GM21723 (cell line): ENCODE results near the gene CALCB.
A peak's percentile ranks its signal among the peaks of the same experiment; 100 is the strongest.

Experiments
- ATAC-seq: cut with Tn5 transposase; IDR thresholded peaks from one replicate; pipeline ENCODE4 v1.9.1; 2021; ENCODE audit warnings: mild to moderate bottlenecking, moderate library complexity; ENCODE audit not compliant: unreplicated experiment

The CALCB gene

DNA sequence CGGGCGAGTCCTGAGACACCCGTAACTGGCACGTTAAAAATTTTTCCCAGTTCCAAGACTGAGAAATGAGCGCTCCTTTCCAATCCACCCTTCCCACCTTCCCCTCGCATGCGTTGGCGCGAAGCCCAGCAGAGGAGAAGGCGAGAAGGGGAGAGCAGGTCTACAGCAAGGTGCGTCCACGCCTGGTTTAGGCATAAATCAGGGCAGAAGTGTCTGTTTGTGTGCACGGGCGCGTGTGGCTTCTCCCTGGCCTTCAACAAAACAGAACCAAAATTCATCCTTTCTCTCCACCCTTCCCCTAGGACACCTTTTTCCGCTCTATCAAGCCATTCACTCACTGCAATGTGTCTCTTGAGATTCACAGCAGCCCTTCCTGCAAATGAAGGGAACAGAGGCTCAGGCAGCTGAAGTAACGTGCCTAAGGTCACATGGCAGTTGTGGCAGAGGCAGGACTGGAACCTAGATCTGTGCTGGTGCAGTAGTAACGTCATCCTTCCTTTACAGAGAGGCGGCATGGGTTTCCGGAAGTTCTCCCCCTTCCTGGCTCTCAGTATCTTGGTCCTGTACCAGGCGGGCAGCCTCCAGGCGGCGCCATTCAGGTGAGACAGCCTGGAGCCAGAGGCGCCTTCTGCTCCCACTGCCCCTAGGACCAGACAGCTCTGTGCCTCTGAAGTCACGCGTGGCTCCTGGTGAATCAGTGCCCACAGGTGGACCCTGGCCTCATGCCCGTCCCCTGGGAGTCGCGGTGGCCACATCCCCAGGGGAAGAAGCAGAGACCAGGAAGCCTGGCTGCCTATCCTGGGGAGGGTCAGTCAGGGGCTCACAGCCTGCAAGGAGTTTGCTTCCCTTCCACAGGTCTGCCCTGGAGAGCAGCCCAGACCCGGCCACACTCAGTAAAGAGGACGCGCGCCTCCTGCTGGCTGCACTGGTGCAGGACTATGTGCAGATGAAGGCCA lies 1.1 kb downstream of the CALCB start:
- ATAC-seq = peak; percentile 94

DNA sequence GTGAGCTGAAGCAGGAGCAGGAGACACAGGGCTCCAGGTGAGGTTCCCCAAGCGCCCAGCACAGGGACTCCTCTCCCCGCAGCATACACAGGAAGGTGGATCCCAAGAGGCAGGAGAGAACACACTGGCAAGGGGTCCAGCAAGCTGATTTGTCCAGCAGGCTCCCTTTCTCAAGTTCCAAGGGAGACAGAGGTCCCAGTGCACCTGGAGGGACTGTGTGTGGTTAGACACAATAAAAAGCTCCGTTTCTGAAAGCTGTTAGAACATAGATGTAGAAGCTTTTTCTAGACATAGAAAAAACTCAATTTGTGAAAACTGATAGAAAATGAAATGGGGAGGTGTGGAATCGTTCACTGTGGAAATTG lies 1.8 kb downstream of the CALCB start:
- ATAC-seq = no peak

DNA sequence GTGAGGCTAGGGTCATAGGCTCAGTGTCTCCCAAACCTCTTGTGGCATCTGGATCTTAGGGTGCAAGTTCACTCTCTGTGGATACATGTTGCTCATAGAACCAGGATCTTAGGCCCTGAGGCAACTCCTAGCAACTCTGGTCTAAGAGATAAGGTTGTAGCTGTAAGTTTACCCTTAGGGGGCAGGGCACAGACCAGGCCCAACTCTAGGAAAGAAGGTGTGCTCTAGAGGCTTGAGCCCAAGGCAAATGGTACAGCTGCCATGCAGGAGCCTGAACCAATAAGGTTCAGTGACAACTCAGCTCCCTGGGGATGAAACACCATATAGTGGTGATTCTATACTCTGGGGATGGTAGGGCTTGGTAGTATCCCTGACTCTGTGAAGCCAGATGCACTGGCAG lies 17.8 kb downstream of the CALCB start:
- ATAC-seq = no peak

DNA sequence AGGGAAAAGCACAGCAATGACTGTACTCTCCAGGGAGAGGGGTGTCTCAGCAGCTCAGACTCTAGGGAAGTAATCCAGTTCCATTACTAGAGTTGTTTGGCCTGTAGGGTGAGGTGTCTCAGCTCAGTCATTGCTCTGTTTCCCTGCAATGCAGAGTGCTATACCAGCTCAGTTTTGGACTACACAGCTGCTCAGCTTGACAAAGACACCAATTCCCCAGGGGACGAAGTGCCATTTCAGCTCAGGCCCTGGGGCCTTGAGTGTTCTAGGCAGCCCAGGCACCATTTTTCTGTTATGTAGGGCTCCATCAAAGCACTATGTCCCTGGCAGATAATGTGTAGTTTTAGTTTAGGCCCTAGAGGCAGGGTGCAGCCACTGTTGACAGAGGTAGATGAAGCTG lies 18.2 kb downstream of the CALCB start:
- no peak for ATAC-seq

DNA sequence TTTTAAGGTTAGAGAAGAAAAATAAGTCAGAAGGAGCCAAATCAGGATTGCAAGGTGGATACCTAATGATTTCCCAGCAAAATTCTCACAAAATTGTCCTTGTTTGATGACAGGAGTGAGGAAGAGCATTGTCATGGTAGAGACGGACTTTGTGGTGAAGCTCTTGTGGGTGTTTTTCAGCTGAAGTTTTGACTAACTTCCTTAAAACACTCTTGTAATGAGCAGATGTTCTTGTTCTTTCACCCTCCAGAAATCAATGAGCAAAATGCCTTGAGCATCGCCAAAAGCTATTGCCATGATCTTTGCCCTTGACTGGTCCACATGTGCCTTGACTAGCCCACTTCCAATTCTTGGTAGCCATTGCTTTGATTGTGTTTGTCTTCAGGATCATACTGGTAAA lies 20.0 kb downstream of the CALCB start:
- ATAC-seq = peak; percentile 87

DNA sequence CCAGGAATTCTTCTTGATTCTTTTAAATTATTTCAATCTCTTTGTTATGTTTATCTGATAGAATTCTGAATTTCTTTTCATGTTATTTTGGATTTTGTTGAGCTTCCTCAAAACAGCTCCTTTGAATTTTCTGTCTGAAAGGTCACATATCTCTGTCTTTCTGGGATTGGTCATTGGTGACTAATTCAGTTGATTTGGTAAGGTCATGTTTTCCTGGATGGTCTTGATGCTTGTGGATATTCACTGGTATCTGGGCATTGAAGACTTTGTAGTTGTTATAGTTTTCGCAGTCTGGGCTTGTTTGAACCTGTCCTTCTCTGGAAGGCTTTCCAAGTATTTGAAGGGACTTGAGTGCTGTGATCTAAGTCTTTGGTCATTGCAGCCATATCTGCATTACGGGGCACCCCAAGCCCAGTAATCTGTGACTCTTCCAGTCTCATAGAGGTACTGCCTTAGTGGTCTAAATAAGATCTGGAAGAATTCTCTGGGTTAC lies 22.4 kb downstream of the CALCB start:
- ATAC-seq = no peak

DNA sequence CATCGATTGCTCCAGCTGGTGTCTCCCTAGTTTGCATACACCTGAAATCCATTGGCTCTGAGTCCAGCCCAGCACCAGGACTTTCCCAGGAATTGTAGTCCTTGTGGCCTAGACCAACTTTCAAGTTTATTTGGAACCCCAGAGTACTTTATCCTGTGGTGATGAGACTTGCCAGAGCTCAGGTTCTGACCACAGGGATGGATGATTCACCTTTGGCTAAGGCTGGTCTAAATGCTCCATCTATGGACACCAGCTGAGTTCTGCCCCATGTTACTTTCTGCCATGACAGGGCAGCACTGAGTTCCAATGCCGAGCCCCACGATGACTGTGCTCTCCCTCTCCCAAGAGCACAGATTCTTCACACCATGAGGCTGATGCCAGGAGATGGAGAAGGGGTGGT lies 24.0 kb downstream of the CALCB start:
- ATAC-seq = no peak

DNA sequence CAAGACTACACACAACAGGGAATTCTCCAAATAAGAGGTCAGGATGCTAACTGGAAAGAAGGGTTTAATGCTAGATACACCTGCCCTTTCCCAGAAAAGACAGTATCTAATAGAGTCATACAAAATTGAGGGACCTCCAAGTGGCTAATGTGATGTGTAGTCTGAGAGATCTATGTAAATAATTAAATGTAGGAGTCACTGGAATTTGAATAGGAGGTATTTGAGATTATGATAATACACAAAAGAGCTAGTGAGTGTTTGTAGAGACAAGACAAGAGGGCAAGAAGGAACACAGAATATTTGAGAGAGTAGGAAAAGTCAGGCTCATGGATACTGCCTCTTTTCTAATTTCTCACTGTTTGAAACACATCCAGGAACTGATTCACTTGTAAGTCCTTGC lies 25.9 kb downstream of the CALCB start:
- ATAC-seq = no peak

DNA sequence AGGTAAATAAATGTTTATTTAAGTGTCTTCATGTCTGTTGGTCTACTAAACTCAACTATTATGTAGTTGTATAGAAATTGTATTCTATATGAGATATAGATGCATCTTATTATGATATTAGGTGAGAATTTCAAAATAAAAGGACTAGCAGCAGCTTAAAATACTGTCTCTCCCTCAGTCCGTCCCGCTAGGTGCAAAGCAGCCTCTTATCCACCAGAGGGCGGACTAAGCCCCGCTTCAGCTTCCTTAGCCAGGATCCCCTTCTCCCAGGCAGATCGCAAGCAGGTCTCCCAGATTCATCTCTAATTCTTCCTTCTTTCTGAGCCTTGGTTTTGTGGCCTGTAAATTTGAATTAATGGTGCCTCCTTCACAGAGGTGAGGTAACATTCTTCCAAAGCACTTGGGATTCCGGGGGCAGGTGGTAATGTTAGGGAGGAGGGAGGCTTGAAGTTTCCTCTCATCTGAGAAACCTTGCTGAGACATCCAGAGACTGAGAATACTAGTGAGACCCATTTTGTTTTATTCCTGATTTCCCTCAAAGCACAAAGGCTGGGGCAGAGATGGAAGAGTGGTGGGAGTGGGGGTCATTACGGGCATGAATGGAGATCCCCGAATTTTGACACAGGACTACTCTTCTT lies 27.8 kb downstream of the CALCB start:
- peak; percentile 90 for ATAC-seq

DNA sequence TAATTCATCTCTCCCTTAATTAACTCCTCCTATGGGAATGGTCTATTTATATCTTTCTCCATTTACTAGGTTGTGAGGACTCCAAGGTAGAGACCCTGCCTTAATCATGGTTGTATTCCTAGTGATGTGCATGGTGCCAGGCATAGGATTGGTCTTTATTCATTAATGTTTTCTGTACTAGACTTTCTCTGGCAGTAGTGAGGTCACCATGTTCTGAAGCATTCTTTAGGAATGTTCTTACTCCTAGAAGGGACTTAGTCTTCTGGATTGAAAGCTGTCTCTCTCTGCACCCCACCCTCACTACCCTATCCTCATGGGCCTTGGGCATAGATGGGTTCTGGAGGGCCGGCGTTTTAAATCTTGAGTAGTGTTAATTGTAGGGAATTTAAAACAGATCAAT lies 30.8 kb downstream of the CALCB start:
- no peak for ATAC-seq

DNA sequence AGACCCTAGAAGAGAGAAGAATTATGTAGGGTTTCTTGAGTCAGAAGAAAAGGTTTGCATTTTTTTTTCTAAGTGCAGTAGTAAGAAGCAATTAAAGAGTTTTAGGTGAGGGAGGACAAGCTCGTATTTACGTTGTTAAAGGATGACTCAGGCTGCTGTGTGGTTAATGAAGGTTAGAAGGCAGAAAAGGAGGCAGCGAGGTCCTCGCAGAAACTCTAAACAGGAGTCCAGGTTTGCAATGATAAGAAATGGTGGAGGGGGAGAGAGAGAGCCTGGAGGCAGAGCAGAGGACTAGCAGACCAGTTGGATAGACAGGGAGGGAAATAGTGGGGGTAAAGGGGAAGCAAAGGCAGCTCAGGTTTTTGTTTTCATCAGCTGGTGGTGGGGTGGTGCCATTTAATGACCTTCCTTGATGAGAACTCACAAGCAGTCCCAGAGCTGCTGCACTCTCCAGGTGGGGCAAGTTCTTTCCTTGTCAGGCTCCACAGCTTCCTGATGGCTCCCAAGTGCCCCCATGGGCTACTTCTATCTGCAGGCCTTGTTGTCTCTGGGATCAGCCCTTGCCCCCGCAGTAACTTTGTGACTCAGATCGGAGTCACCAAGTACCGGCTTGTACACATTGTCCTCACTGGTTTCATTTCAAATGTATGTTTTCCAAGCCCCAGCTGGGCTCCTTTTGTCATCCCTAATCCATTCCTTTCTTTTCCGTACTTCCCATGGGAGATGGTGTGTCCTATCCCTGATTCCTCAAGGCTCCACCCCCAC lies 33.0 kb downstream of the CALCB start:
- no peak for ATAC-seq

DNA sequence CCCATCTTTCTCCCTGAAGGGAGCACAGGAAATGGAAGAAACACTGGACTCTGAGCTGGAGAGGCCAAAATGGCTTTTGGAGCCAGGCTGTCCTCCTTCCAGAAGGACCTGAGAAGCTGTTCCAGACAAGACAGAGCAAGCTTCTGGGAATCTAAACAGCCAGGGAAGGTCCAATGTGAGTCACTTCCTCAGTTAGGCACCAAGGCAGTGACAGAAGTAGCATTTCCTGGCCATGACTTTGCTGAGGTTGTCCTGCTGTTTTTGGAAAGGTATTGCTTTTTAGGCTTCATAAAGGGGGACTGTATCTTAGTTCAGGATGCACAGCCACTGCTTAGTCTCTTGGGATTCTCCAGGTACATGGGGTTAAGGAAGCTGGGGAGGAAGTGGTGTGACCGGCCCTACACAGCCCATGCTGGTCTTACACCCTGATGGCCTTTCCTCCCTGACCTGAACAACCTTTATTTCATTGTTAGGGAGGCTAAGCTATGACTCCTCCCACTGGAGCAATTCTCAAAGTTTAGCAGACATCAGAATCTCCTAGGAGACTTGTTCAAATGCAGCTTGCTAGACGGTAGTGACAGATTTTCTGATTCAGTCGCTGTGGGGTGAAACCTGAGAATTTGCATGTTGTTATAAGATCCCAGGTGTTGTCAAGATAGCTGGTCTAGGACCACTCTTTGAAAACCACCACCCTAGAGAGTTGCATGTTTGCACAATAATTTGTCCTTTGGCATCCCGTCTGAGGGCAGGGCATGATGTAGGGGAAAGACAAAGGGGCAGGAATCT lies 34.5 kb downstream of the CALCB start:
- peak; percentile 71 for ATAC-seq

DNA sequence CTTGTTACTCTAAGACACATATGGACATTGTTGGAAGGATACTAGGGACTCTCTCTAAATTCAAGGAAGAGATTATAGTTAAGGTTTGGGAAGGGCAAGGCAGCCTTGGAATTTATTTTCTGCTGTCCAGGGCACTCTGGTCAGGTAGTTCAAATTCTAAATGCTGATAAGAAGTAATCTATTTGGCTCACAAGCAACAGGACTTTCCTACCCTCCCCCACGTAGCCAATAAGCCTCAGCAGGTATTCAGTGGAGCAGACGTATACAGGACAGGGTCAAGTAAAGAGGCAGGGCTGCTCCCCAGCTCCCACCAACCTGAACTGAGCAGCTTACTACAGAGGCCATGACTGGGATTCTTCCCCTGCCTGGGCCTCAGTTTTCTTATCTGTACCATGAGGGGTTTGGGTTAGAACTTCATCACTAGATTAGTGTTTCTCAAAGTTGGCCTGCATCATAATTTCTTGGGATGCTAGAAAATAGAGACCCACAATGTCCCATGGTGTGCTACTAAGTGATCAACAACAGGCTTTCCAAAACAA lies 35.3 kb downstream of the CALCB start:
- no peak for ATAC-seq

DNA sequence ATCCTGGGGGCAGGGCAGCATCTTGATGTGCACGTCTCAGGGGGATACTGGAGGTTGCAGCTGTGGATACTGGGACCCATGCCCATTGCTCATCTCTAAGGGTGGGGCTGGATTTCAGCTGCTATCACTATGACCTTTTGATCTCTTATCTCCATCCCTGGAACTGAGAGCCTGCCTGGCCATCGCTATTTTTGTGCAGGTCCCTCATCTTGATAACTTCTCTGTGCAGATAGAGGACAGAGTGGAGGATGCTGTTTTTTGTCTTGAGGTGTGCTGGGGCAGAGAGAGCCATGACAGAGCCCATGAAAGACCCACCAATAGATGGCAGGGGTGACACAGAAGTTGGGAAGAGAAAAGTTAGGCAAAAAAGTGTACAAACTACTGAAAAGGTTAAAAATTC lies 36.2 kb downstream of the CALCB start:
- ATAC-seq = no peak

DNA sequence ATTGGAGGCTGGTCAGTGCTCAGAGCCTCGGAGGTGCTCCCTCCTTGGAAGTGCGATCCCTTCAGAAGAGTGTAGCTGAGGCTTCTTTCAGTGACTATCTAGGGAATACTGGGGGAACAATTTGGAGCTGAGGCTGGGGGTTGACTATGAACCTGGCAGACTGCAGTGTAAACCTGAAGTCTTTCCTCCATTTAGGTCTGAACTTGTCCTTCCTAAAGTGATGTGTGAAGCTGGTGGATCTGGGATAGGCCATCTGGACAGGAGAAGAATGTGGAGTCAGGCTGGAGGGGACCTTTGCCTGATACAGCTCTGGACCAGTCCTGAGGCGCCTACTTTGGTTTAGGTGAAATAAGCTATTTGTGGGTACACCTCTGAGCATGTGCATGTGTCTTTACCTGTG lies 37.8 kb downstream of the CALCB start:
- no peak for ATAC-seq

DNA sequence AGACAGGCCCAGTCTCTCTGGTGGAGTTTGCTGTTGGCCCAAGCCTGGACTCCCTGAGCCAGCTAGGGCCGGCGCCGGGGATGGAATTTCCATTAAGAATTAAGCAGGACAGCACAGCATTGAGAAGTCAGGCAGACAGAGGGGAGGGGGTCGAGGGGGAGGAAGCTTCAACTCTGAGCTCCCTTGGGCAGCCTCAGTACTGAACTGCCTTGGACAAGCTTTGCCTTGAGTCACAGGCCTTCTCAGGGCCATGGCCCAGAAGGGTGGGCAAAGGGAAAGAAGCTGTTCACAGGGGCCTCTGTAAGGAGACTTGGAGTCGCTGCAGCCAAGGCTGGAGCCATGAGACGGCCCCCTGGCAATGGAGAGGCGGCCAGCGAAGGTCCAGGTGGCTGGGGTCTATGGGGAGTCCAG lies 38.7 kb downstream of the CALCB start:
- no peak for ATAC-seq

DNA sequence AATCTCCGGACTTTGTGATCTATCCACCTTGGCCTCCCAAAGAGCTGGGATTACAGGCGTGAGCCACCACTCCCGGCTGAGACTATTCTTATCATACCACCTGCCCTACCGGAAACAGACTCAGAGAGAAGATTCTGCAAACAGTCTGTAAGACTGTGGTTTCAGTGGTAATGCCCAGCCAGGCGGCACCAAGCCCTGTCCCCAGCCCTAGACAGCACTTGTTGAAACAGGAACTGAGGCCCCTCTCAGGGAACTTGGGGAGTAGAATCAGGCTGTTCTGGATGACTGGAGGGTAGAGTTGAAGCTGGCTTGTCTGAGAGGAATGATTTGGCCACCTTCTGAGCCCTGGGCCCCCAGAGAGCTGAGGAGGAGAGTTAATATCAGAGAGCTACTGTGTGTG lies 40.0 kb downstream of the CALCB start:
- ATAC-seq = peak; percentile 90

DNA sequence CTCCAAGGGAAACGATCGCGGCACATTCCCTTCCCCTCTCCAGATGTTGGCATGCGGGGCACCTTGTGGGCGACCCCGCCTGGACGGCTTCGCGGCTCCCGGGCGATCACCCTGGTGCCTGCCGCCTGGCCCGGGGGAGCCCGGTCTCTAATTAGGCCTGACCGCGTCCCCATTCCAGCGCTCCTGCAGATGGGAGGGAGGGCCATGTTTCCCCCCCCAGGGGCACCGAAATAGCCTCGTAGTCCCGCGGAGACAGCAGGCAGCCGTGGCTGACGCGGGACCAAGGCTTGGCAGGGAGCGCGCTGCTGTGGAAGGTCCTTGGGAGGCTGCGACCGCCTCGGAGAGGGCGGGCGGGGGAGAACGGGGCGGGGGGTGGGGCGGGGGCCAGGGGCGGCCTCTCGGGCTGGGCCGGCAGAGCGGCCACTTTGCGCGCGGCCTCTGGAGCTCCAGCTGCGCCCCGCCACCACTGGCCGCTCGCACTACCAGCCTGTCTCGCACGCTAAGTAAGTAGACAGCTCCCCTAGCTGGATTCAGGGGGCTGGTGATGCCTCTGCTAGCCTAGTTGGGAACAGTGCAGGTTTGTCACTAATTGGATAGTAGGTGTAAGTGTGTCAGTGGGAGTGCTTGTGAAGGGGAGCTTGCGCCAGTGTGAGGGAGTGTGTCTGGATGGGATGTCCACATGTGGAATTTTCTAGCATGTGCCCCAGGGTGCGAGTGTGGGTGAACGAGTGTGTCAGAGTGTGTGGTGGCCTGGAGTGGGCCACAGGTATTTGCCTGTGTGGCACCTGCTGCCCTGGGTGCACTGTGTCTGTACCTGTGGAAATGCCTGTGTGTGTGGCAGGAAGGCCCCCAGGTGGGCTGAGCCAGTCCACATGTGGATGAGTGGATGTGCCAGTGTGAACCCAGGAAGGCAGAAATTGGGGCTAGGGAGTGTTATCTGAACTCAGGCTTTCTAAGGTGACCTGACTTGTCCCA lies 41.4 kb downstream of the CALCB start, which contains the start of gene INSC:
TSS of gene INSC (plus strand) at position 423 of the 975 bp plus-strand sequence. CDS start 34,252 bp downstream, outside the sequence.
- no peak for ATAC-seq

DNA sequence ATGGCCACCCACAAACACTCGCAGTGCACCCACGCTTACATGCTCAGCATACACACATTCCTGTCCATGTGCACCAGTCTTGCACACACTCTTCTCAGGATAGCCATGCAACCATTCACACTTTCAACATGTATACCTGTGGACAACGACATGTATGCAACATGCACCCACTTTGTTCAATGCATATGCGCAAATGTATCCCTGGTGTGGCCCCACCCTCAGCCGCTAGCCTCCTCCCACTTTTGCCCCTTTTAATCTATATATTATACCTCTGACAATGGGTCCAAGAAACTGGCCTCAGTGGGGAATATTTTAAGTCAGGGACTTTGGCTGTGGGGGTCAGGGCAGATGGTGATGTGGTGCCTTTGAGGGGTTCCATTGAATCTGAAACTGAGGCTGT lies 42.3 kb downstream of the CALCB start:
- ATAC-seq = no peak
